Sigmoid colon (tissue), 4 donors: Measurements from ENCODE around the gene CEP162.

Experiments
- CTCF ChIP-seq, 4 experiments: fragments of 450-650 bp in 3 of 4; fragments of 200-600 bp in 1 of 4; IDR thresholded peaks; one replicate each; pipeline ENCODE4 v1.5.1; 2016 to 2019; ENCODE audit warnings: antibody characterized with exemption in 4 of 4, mild to moderate bottlenecking in 3 of 4, moderate library complexity in 2 of 4
- EP300 ChIP-seq, 4 donors: sonication (generic); formaldehyde crosslinking; IDR thresholded peaks; one replicate each; pipeline ENCODE4 v1.6.1; 2017; ENCODE audit warnings: antibody characterized with exemption in 4 of 4

DNA sequence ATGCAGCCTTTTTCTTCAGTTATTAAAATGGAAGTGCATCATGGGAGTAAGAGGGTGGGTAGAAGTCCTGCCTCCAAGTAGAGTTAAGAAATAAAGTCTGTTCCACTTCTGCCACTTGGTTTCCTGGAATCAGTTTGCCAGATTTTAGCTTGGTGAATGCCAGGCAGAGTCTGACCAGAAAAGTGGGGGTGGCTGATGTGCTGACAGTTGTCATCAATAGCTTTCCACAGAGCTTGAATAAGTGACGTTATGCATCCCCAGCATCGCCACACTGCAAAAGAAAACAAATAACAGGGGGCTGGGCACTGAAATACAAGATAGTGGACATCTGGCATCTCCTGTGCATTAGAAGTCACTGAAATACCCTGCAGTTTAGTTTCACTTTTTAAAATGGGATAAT, 30.8 kb upstream of the CEP162 start:
- no peak for TF ChIP-seq CTCF (IDR thresholded peaks at IDR 0.05)
- TF ChIP-seq EP300 (IDR thresholded peaks at IDR 0.05), result no peak
